COLO668 (cell line): Measurements from ENCODE around the gene AMPD3.

Experiments
- DNase-seq: peaks from one replicate; lab custom pipeline; 2025; ENCODE audit not compliant: unreplicated experiment; lab: John Stamatoyannopoulos, UW

The AMPD3 gene

GRCh38 chr11:10528121-10528520 is 73.1 kb downstream of the AMPD3 start:
- DNase-seq = no peak

- no peak for DNase-seq
Observed at GRCh38 chr11:10529279-10529678, 74.2 kb downstream of the AMPD3 start.

GRCh38 chr11:10532526-10532925 is 77.5 kb downstream of the AMPD3 start:
- no peak for DNase-seq

- DNase-seq = no peak
Observed at GRCh38 chr11:10533323-10533722, 78.3 kb downstream of the AMPD3 start.

- no peak for DNase-seq
Observed at GRCh38 chr11:10534316-10534715, 79.3 kb downstream of the AMPD3 start.

GRCh38 chr11:10537600-10537999 is 82.5 kb downstream of the AMPD3 start:
- no peak for DNase-seq

- no peak for DNase-seq
Observed at GRCh38 chr11:10538924-10539323, 83.9 kb downstream of the AMPD3 start.

GRCh38 chr11:10539339-10539738 is 84.3 kb downstream of the AMPD3 start:
- DNase-seq = no peak

- peak; percentile 60 for DNase-seq
Observed at GRCh38 chr11:10540546-10540914, 85.5 kb downstream of the AMPD3 start.

GRCh38 chr11:10540915-10541560 is 86.0 kb downstream of the AMPD3 start, which contains the start of gene RNF141:
RNF141 (minus strand) TSS chr11:10541187; CDS start chr11:10534158, 7,029 bp downstream.
- peak; percentile 97 for DNase-seq

- no peak for DNase-seq
Observed at GRCh38 chr11:10541561-10541930, 86.5 kb downstream of the AMPD3 start.

- DNase-seq = no peak
Observed at GRCh38 chr11:10542776-10543175, 87.7 kb downstream of the AMPD3 start.

- no peak for DNase-seq
Observed at GRCh38 chr11:10543782-10544181, 88.7 kb downstream of the AMPD3 start.

GRCh38 chr11:10544491-10545465 is 89.7 kb downstream of the AMPD3 start:
- no peak for DNase-seq

- DNase-seq = no peak
Observed at GRCh38 chr11:10550503-10551289, 95.6 kb downstream of the AMPD3 start.

GRCh38 chr11:10551290-10551592 is 96.2 kb downstream of the AMPD3 start:
- no peak for DNase-seq

- DNase-seq = no peak
Observed at GRCh38 chr11:10551845-10552352, 96.8 kb downstream of the AMPD3 start.

- no peak for DNase-seq
Observed at GRCh38 chr11:10556590-10556989, 101.5 kb downstream of the AMPD3 start.
